OCI-LY7 (cell line): ENCODE data around the gene CEP170B. TPM values are rescaled to one million over a fixed set of nuclear protein-coding genes. Genes with fewer than 3 reads are reported as not detected.

Experiments
- BruUV-seq: library from RNA; stranded (reverse); fragments of 400-500 nt; replicated peaks from 2 replicates; lab custom pipeline; 2021; lab: Mats Ljungman, UMichigan
- CTCF ChIA-PET: fragments of 300-600 bp; sonication (Branson Sonifier 250); formaldehyde crosslinking; loops from one replicate; lab custom pipeline; 2022; ENCODE audit warnings: antibody characterized with exemption; ENCODE audit not compliant: unreplicated experiment; lab: Charles Lee
- POLR2A ChIA-PET: fragments of 300-600 bp; sonication (Branson Sonifier 250); formaldehyde crosslinking; loops from one replicate; lab custom pipeline; 2022; ENCODE audit warnings: antibody characterized with exemption; lab: Charles Lee
- DNase-seq: peaks from one replicate; pipeline ENCODE4 v3.0.0-alpha.2; 2015; ENCODE audit warnings: low spot score
- H2AFZ ChIP-seq: fragments of 200-600 bp; sonication (generic), shearing (Covaris generic); 2 replicates; pipeline ENCODE4 v1.6.1; 2014; ENCODE audit warnings: mild to moderate bottlenecking, antibody characterized with exemption, low read length, moderate library complexity
- H3K27ac ChIP-seq: fragments of 200-600 bp; sonication (generic); 2 replicates; pipeline ENCODE4 v1.5.1; 2014; ENCODE audit warnings: mixed run types, low read depth, mild to moderate bottlenecking, moderate library complexity, low read length, inconsistent platforms; ENCODE audit not compliant: poor library complexity, severe bottlenecking
- H3K36me3 ChIP-seq: fragments of 200-600 bp; sonication (generic); 2 replicates; pipeline ENCODE4 v1.6.1; 2014; ENCODE audit warnings: mild to moderate bottlenecking, antibody characterized with exemption, low read length, moderate library complexity, mixed read lengths; ENCODE audit not compliant: insufficient read depth
- H3K4me1 ChIP-seq: fragments of 200-600 bp; sonication (generic); 2 replicates; pipeline ENCODE4 v1.5.1; 2014; ENCODE audit warnings: mild to moderate bottlenecking, low read length; ENCODE audit not compliant: insufficient read depth, poor library complexity, severe bottlenecking
- H3K4me2 ChIP-seq: fragments of 200-600 bp; sonication (generic); 2 replicates; pipeline ENCODE4 v1.6.1; 2014; ENCODE audit warnings: mild to moderate bottlenecking, low read length
- H3K4me3 ChIP-seq: fragments of 200-600 bp; sonication (generic); 2 replicates; pipeline ENCODE4 v1.5.1; 2014; ENCODE audit warnings: mild to moderate bottlenecking, low read depth, low read length; ENCODE audit not compliant: poor library complexity, severe bottlenecking
- H3K79me2 ChIP-seq: fragments of 200-600 bp; sonication (generic); 2 replicates; pipeline ENCODE4 v1.6.1; 2016; ENCODE audit warnings: low read depth, mild to moderate bottlenecking, low read length, moderate library complexity, mixed read lengths; ENCODE audit not compliant: insufficient read depth
- H3K9me2 ChIP-seq: fragments of 200-600 bp; sonication (generic); 2 replicates; pipeline ENCODE4 v1.6.1; 2016; ENCODE audit warnings: mild to moderate bottlenecking, low read length, mixed read lengths; ENCODE audit not compliant: insufficient read depth
- H3K9me3 ChIP-seq: fragments of 200-600 bp; sonication (generic); 2 replicates; pipeline ENCODE4 v1.6.1; 2014; ENCODE audit warnings: mild to moderate bottlenecking, mixed run types, low read length, mixed read lengths
- H4K20me1 ChIP-seq: fragments of 200-600 bp; sonication (generic); 2 replicates; pipeline ENCODE4 v1.6.1; 2014; ENCODE audit warnings: mild to moderate bottlenecking, antibody characterized with exemption, low read length, moderate library complexity, mixed read lengths; ENCODE audit not compliant: insufficient read depth
- EZH2phosphoT487 ChIP-seq: fragments of 200-600 bp; sonication (generic); IDR thresholded peaks from 2 replicates; pipeline ENCODE4 v1.6.1; 2018; ENCODE audit warnings: low read depth, borderline replicate concordance, mild to moderate bottlenecking, mixed run types, antibody characterized with exemption, low read length, moderate library complexity, mixed read lengths
- intact Hi-C: fragments of 100-400 bp; cut with micrococcal nuclease; formaldehyde crosslinking; loops from one replicate; pipeline ENCODE4 v1.10.0; 2022; ENCODE audit not compliant: unreplicated experiment
- total RNA-seq, 2 experiments: library from RNA; depleted of rRNA in 1 of 2; stranded (reverse); fragments of >200 nt in 1 of 2; shearing (Covaris generic) in 1 of 2; gene quantifications; 2 replicates each; pipeline ENCODE4 v1.2.3, GENCODE V29; 2014 to 2022
- TF ChIP-seq, protein P1 (sequence below): fragments of 200-600 bp; sonication (generic); conservative IDR thresholded peaks from 2 replicates; pipeline ENCODE4 v1.5.1; 2014; ENCODE audit warnings: mild to moderate bottlenecking, antibody characterized with exemption, low read length, moderate library complexity, mixed read lengths

CEP170B gene
- total RNA-seq, 2 experiments from 2014 or later = 0.10 to 0.16 TPM

DNA sequence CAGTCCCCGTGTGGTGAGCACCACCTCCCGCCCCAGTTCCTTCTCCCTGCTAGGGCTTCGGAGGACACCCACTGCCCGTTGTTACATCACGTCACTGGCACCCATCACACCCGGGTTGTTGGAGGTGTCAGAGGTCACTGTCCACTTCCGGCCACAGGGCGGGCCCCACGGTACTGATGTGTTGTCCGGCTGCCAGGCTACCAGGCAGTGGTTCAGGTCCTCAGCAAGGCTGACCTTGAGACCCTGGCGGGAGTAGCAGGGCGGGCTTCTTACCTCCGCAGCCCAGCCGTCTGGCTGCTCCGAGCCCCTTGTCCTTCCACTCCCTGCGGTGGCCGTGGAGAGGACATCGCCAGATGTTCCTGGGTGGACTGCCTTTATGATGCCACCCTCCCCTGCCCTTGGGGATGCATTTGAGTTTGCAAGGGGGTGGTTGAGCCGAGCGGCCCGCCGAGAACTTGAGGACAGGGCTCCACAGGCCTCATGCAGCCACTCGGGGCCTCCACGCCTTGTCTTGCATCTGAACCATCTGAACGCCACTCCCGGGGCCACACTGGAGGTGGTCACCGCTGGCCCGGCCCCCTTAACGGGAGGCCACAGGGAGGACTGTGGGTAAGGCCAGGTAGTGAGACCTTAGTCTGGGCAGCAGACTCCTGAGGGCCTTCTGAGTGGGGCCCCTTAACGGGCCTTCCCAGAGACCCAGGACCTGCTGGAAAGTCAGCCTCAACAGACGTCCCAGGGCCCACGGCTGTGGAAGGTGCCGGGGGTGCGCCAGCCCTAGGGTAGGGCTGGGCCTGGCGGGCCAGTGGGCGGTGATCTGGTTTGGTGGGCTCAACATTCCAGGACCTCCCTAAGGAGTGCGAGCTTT is 32.5 kb downstream of the CEP170B start:
- H3K36me3 ChIP-seq = no peaks in the 10 kb centered on the region
- TF ChIP-seq EZH2phosphoT487 = no peak
- TF ChIP-seq, protein P1, sequence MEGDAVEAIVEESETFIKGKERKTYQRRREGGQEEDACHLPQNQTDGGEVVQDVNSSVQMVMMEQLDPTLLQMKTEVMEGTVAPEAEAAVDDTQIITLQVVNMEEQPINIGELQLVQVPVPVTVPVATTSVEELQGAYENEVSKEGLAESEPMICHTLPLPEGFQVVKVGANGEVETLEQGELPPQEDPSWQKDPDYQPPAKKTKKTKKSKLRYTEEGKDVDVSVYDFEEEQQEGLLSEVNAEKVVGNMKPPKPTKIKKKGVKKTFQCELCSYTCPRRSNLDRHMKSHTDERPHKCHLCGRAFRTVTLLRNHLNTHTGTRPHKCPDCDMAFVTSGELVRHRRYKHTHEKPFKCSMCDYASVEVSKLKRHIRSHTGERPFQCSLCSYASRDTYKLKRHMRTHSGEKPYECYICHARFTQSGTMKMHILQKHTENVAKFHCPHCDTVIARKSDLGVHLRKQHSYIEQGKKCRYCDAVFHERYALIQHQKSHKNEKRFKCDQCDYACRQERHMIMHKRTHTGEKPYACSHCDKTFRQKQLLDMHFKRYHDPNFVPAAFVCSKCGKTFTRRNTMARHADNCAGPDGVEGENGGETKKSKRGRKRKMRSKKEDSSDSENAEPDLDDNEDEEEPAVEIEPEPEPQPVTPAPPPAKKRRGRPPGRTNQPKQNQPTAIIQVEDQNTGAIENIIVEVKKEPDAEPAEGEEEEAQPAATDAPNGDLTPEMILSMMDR = no peak
- ChIA-PET POLR2A (no interaction called here), CTCF (no interaction called here)
- no peak for DNase-seq
- H3K79me2 ChIP-seq = no peaks in the 10 kb centered on the region
- no peaks in the 10 kb centered on the region for H4K20me1 ChIP-seq
- no peaks in the 10 kb centered on the region for H3K9me3 ChIP-seq
- no peak overlapping the region for H3K4me3 ChIP-seq
- H3K4me2 ChIP-seq = no peak overlapping the region
- H3K4me1 ChIP-seq = no peaks in the 10 kb centered on the region
- intact Hi-C loops = loop anchor here (2.0 kb wide), 2 partner anchors 71 to 147 kb away; no protein-coding TSS in a partner anchor
- no TSS peak for BruUV-seq
- H2AFZ ChIP-seq = no peak overlapping the region
- H3K27ac ChIP-seq = no peak overlapping the region
- H3K9me2 ChIP-seq = no peaks in the 10 kb centered on the region

DNA sequence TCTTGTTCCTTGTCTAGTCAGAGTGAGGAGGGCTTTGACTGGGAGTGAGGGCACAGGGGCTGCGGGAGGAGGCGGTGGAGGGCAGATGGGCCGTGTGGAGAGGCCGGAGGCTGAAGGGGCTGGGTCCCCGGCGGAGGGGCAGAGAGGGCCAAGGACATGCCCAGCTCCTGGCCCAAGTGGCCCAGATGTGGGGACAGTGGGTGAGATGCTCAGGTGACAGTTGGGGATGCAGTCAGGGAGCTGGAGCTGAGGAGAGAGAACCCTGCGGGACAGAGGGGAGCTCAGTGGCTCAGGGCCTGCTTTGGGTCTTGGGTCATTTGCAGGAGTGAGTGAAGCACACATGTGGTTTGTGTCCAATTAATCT is 33.1 kb downstream of the CEP170B start:
- Histone ChIP-seq H3K36me3 (no peaks in the 10 kb centered on the region), H3K4me3 (no peak overlapping the region), H3K9me3 (no peaks in the 10 kb centered on the region), H3K4me2 (no peak overlapping the region), H3K27ac (no peak overlapping the region), H3K79me2 (no peaks in the 10 kb centered on the region), H2AFZ (no peak overlapping the region), H4K20me1 (no peaks in the 10 kb centered on the region), H3K9me2 (no peaks in the 10 kb centered on the region), H3K4me1 (no peaks in the 10 kb centered on the region)
- no TSS peak for BruUV-seq
- ChIA-PET CTCF (interaction anchor here (0.5 kb wide), 1 partner anchor 21 kb away, joined by 8 read pairs; no protein-coding TSS in a partner anchor), POLR2A (no interaction called here)
- DNase-seq = no peak
- intact Hi-C loops = no loop called here
- TF ChIP-seq, protein P1 = no peak
- no peak for TF ChIP-seq EZH2phosphoT487
